Measurements from ENCODE around the gene MYO5A. TPM values are rescaled to one million over a fixed set of nuclear protein-coding genes. Genes with fewer than 3 reads are reported as not detected.

MYO5A gene
- total RNA-seq, 4 donors from 2014 or later, result 10.9 to 151 (median 17.0) TPM

DNA sequence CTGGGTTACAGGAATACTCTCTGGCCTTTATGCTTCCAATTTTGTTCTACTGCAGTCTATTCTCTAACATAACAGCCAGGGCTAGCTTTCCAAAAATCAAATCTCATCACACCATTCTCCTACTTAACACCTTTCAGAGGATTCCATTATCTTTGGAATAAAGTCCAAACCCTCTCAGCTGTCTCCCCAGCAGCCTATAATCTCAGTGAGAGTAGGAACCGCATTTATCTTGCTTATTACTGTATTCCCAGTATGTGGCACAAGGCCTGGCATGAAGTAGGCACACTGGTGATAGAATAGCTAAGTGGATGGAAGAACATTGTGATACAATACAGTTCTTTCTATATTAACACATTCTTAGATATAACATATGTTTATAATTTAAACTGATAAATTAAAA, 184.1 kb downstream of the MYO5A start:
- 97 to 100% methylated on average over 1 of the region's 1 CpG for WGBS, 2 donors (ENCODE audit: low coverage in 1 of 2)
- H3K9me3 ChIP-seq, result no peaks in the 10 kb centered on the region
- H3K27ac ChIP-seq, result no peak overlapping the region
- intact Hi-C loops (cut with DNase I; ENCODE audit: low total_unique reads), result no loop called here
- H3K4me1 ChIP-seq, result no peaks in the 10 kb centered on the region
- no peaks in the 10 kb centered on the region for H3K27me3 ChIP-seq
- no peak for DNase-seq
- no peak for TF ChIP-seq EP300 (IDR thresholded peaks at IDR 0.05; ENCODE audit: low read depth)
- TF ChIP-seq POLR2A (IDR thresholded peaks at IDR 0.05), result no peak
- TF ChIP-seq CTCF (IDR thresholded peaks at IDR 0.05), result no peak
- no peak for TF ChIP-seq POLR2AphosphoS5 (IDR thresholded peaks at IDR 0.05)
- H3K4me3 ChIP-seq, result no peak overlapping the region
- H3K36me3 ChIP-seq, result no peaks in the 10 kb centered on the region
- in situ Hi-C loops (cut with MboI; ENCODE audit: low pct_ligation_motif_present in 1 of 4, low pct_unique_long_range_greater_than_20kb in 1 of 4, low sequenced_read_pairs in 3 of 4), result loop anchor here in 2 of 4 donors (25.0 kb wide), 1 partner anchor 393 kb away; no protein-coding TSS in a partner anchor

DNA sequence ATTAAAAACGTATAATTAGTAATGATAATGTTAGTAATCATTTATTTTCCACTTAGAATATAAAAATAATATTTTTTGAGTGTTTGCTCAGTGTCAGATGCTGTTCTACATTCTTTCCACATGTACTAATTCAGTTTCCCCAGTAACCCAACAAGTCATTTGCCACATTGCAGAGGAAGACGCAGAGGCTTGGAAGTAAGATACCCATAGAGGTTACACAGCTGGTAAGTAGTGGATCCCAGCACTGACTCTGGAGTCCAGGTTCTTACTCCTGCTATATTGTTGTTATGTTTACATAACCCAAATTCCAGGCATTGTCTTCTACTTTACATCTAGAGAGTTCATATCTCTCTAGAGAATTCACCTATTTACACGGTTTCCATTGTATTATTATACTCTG, 184.8 kb downstream of the MYO5A start:
- Histone ChIP-seq H3K27ac (no peak overlapping the region), H3K27me3 (no peaks in the 10 kb centered on the region), H3K4me1 (no peaks in the 10 kb centered on the region), H3K4me3 (no peak overlapping the region), H3K9me3 (no peaks in the 10 kb centered on the region), H3K36me3 (no peaks in the 10 kb centered on the region)
- no peak for DNase-seq
- in situ Hi-C loops (cut with MboI; ENCODE audit: low pct_ligation_motif_present in 1 of 4, low pct_unique_long_range_greater_than_20kb in 1 of 4, low sequenced_read_pairs in 3 of 4), result loop anchor here in 2 of 4 donors (25.0 kb wide), 1 partner anchor 393 kb away; no protein-coding TSS in a partner anchor
- 80 to 86% methylated on average over 3 of the region's 3 CpGs for WGBS, 2 donors (ENCODE audit: low coverage in 1 of 2)
- TF ChIP-seq POLR2A (IDR thresholded peaks at IDR 0.05) (no peak), POLR2AphosphoS5 (IDR thresholded peaks at IDR 0.05) (no peak), EP300 (IDR thresholded peaks at IDR 0.05; ENCODE audit: low read depth) (no peak), CTCF (IDR thresholded peaks at IDR 0.05) (no peak)
- intact Hi-C loops (cut with DNase I; ENCODE audit: low total_unique reads), result no loop called here

- intact Hi-C loops (cut with DNase I; ENCODE audit: low total_unique reads), result no loop called here
- 89 to 96% methylated on average over 3 to 16 of the region's 16 CpGs for WGBS, 2 donors (ENCODE audit: low coverage in 1 of 2)
- no peak for TF ChIP-seq CTCF (IDR thresholded peaks at IDR 0.05)
- no peak for TF ChIP-seq EP300 (IDR thresholded peaks at IDR 0.05; ENCODE audit: low read depth)
- TF ChIP-seq POLR2A (IDR thresholded peaks at IDR 0.05), result no peak
- TF ChIP-seq POLR2AphosphoS5 (IDR thresholded peaks at IDR 0.05), result no peak
Observed at GRCh38 chr15:52340093-52340492, 188.6 kb downstream of the MYO5A start.

DNA sequence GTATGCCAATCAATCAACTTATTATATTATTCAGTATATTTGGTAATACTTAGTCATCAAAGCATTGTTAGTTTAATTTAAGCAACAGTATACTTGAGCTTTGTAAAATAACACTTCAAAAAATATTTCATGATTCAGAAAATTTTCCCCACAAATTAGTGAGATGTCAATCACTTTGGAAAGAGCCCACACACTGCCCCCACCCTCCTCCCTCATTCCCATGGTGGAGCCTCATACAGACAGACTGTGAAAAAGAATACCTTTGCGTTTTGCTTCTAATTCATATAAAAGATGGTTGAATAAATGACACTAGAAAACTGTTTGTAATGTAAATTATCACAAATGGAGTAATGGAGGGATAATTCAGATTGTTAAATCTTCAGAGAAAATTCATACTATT, 189.8 kb downstream of the MYO5A start:
- intact Hi-C loops (cut with DNase I; ENCODE audit: low total_unique reads) (no loop called here), in situ Hi-C loops (cut with MboI; ENCODE audit: low pct_ligation_motif_present in 1 of 4, low pct_unique_long_range_greater_than_20kb in 1 of 4, low sequenced_read_pairs in 3 of 4) (loop anchor here in 2 of 4 donors (25.0 kb wide), 1 partner anchor 398 kb away; no protein-coding TSS in a partner anchor)
- Histone ChIP-seq H3K9me3 (no peaks in the 10 kb centered on the region), H3K27ac (no peak overlapping the region), H3K36me3 (no peaks in the 10 kb centered on the region), H3K4me3 (no peak overlapping the region), H3K4me1 (no peaks in the 10 kb centered on the region), H3K27me3 (no peaks in the 10 kb centered on the region)
- 100% methylated on average over 1 of the region's 1 CpG for WGBS, 2 donors (ENCODE audit: low coverage in 1 of 2)
- DNase-seq, result no peak
- no peak for TF ChIP-seq CTCF (IDR thresholded peaks at IDR 0.05)
- TF ChIP-seq EP300 (IDR thresholded peaks at IDR 0.05; ENCODE audit: low read depth), result no peak
- TF ChIP-seq POLR2AphosphoS5 (IDR thresholded peaks at IDR 0.05), result no peak
- TF ChIP-seq POLR2A (IDR thresholded peaks at IDR 0.05), result no peak

More at GRCh38 chr15:52340093-52340492, 188.6 kb downstream of the MYO5A start:
- H3K36me3 ChIP-seq, result no peaks in the 10 kb centered on the region
- in situ Hi-C loops (cut with MboI; ENCODE audit: low pct_ligation_motif_present in 1 of 4, low pct_unique_long_range_greater_than_20kb in 1 of 4, low sequenced_read_pairs in 3 of 4), result loop anchor here in 2 of 4 donors (25.0 kb wide), 1 partner anchor 397 kb away; no protein-coding TSS in a partner anchor
- H3K27me3 ChIP-seq, result no peaks in the 10 kb centered on the region
- no peak overlapping the region for H3K4me3 ChIP-seq
- no peaks in the 10 kb centered on the region for H3K4me1 ChIP-seq
- H3K27ac ChIP-seq, result no peak overlapping the region
- no peaks in the 10 kb centered on the region for H3K9me3 ChIP-seq
- no peak for DNase-seq

Measured in transverse colon (tissue), 4 donors.